Activated T-helper 1 cell treated with Interleukin-2 at 50 U/mL for 16 hours (primary cell): Measurements from ENCODE around the gene SOCS3.

Source experiments
- DNase-seq: peaks from one replicate; pipeline ENCODE4 v3.0.0-alpha.2; 2020; ENCODE audit warnings: low read depth

Gene SOCS3

GRCh38 chr17:78390241-78391050 lies 30.6 kb upstream of the SOCS3 start:
- no peak for DNase-seq

GRCh38 chr17:78387977-78388941 lies 28.4 kb upstream of the SOCS3 start:
- no peak for DNase-seq

- no peak for DNase-seq
Measured at GRCh38 chr17:78384479-78385175, 24.8 kb upstream of the SOCS3 start.

- peak; percentile 7 for DNase-seq
Measured at GRCh38 chr17:78383725-78384471, 24.0 kb upstream of the SOCS3 start.

- no peak for DNase-seq
Measured at GRCh38 chr17:78381601-78382232, 21.8 kb upstream of the SOCS3 start.

GRCh38 chr17:78380370-78380769 lies 20.5 kb upstream of the SOCS3 start:
- no peak for DNase-seq

DNA sequence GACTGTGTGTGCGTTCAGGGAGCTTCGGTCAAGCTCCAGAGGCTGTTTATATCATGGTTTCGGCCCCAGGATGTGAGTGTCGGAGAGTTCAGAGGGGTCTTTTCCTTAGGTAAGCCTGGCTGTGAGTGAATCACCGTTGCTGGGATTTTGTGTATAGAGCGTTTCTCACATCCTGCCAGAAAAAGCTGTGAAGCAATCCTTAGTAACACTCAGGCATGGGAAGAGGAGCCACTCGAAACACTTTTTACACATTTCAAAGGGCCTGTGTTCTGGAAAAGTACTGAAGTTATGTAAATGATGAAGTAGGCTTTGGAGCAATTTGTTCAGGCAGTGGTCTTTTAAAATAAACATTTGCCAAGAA lies 19.2 kb upstream of the SOCS3 start:
- no peak for DNase-seq

DNA sequence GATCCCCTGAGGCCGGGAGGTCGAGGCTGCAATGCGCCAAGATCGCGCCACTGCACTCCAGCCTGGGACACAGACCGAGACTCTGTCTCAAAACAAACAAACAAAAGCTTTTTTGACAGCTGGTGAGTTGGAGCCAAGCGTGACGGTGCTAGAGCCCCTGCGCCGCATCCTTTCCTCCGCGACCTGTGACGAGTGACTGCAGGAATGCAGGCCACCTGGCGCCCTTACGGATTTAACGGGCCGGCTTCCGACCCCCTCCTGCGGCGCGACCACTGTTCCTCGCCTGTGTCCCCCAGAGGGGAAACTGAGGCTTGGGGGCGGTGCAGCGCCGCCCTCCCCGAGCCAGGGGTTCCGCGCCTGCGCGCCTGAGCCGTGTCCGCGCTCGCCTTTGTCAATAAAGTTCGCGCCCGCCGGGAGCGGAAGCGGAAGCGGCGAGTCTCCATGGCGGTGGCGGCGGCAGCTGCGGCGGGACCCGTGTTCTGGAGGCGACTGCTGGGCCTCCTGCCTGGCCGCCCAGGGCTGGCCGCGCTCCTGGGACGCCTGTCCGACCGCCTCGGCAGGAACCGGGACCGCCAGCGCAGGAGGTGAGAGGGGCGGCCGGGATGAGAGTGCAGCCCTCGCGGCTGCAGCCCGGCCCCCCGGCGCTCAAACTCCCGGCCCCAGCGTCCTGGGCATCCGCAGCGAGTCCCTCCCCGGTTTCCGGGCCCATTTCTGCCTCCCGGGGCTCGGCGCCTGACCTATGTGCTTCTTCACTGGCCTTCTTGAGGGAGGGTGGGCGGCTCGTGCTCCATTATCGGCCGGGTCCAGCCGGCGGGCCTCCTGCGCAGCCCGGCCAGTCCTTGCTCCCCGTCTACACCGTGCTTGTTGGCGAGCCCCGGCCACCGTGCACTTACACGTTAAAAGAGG lies 18.6 kb upstream of the SOCS3 start, which contains the start of gene PGS1:
Gene PGS1 (plus strand): TSS at position 425 of the 906 bp plus-strand sequence. CDS start 17 bp downstream, at position 442.
- peak; percentile 77 for DNase-seq

DNA sequence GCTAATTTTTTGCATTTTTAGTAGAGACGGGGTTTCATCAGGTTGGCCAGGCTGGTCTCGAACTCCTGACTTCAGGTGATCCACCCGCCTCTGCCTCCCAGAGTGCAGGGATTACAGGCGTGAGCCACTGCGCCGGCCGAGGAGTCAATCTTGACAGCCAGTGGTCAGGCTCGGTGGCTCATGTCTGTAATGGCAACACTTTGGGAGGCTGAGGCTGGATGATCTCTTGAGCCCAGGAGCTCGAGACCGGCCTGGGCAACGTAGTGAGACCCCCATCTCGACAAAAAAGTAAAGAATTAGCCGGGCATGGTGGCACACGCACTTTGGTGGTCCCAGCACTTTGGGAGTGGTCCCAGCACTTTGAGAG lies 18.0 kb upstream of the SOCS3 start:
- no peak for DNase-seq

GRCh38 chr17:78376161-78376560 lies 16.3 kb upstream of the SOCS3 start:
- no peak for DNase-seq

DNA sequence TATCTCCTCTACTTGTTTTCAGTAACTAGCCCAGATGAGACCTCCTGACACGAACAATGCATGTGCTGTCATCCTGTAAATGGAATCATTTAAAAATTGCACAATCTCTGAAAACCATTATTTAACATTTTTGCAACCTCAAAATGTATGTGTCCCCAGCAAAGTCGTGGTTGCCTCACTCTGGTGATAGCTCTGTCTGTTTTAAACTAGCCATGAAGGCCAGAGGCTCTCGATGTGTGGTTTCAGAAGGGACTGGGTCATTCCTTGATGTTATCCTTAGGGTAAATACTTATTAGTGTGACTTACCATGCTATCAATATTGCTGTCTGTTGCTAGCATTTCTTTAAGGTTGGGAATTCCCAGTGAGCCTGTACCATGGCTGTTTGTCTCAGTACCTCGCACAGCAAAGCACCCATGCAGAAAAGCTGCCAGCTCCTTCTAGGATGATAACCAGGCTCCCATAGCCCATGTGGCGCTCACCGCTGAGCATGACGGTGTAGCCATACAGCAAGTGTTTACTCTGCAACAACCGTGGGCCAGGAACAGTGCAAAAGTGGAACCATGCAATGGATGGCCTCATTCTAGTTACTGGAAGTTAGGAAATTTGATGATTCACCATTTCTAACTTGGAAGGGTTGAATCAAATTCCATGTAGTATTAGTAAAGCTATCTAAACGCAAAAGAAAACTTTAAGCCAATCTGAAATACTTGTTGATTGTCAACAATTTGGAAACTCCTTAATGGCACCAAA lies 15.7 kb upstream of the SOCS3 start:
- no peak for DNase-seq

GRCh38 chr17:78374631-78375274 lies 14.9 kb upstream of the SOCS3 start:
- no peak for DNase-seq

DNA sequence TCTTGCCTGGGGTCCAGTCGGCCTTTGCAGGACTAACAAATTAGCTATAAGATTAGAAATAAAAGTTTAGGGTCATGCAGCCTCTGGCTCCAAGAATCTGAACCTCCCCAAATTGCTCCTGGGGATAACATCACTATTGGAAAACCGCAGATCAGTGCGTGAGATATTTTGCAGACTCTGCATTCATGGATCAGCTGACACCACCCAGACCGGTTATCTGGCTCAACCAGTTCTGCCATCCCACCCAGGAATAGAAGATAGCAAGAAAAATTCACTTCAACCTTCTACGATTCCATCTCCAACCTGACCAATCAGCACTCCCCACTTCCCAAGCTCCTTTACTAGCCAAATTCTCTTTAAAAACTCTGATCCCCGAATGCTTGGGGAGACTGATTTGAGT lies 14.3 kb upstream of the SOCS3 start:
- DNase-seq: no peak

DNA sequence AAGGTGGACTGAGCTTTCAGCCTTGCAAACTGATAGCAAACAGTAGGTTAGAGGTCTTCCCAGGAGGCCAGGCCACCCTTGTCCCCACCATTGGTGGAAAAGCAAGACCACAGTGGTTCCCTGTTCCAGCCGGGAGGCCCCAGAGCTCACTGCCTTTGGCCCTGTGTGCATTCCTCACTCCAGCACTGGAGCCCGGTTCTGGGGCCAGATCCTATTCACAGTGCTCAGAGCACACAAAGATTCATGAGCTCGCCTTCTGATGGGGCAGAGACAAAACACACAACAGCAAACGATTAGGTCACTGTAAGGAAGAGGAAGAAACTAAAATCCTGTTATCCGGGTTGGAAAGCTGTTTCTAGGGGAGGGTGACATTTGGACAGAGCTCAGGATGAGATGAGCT lies 13.0 kb upstream of the SOCS3 start:
- no peak for DNase-seq

- no peak for DNase-seq
Measured at GRCh38 chr17:78371056-78371455, 11.2 kb upstream of the SOCS3 start.

DNA sequence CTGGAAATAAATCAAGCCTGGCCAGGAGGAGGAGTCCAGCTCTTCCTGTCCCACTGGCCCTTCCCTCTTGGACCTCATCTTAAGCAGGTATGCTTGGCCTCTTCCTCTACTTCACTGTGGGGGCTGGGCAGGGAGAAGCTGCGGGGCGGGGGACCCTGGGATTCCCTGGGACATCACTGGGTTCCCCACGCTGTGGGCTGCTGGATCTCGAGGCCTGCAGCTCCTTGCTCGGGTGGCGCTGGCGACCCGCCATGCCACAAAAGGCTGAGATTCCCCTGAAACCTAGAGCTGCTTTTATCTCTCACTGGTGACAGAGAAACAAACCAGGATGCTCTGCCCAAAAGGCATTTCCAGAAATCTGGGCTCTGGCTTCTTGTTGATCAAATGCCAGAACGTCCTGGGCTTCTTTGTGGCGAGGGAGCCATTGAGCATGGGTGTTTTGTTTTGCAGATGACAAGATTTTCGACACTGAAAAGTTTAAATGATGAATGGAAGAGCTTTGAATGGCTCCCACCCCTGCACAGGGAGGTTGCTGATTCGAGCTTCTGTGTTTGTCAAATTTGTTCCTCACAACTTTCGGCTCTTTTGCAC lies 10.0 kb upstream of the SOCS3 start:
- DNase-seq: no peak

GRCh38 chr17:78368854-78369495 lies 9.1 kb upstream of the SOCS3 start:
- no peak for DNase-seq

DNA sequence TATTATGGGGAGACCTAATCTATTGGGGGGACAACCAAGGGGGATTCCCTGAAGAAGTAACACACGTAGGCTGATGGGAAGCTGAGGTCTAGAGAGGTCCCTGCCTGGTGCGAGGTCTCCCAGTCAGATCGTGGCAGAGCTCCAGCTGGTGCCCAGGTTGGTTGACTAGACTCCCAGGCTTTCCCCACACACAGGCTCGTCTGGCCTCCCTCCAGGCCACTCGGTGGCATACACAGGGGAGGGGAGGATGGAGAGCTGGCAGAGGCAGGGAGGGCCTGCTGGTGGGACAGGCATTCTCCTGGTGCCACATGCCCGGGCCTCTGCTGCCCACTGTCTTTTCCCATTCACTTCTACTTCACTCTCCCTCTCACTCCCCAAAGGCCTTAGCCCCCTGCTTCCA lies 8.5 kb upstream of the SOCS3 start:
- no peak for DNase-seq
